Gastrocnemius medialis (tissue), 4 donors: Measurements from ENCODE around the gene HSBP1L1. TPM values are rescaled to one million over a fixed set of nuclear protein-coding genes. Genes with fewer than 3 reads are reported as not detected.

Experiments
- ATAC-seq, 2 donors: fragments of 150-250 bp; one replicate each; pipeline ENCODE4 v1.9.1; 2016
- DNase-seq, 2 donors: peaks; one replicate each; pipeline ENCODE4 v3.0.0-alpha.2; 2019
- H3K27ac ChIP-seq, 4 donors: fragments of 200-600 bp; sonication (generic); 1 replicate in 1 of 4; 2 replicates in 3 of 4; pipeline ENCODE4 v1.5.1; 2016 to 2018; ENCODE audit warnings: mild to moderate bottlenecking in 2 of 4, moderate library complexity in 1 of 4
- H3K27me3 ChIP-seq, 3 donors: fragments of 200-600 bp; sonication (generic) in 2 of 3; 1 replicate in 1 of 3; 2 replicates in 2 of 3; pipeline versions ENCODE4 v1.5.1 to v1.6.0; 2016 to 2019; ENCODE audit warnings: mild to moderate bottlenecking in 1 of 3, moderate library complexity in 1 of 3
- H3K36me3 ChIP-seq, 2 donors: fragments of 200-600 bp; sonication (generic) in 1 of 2; one replicate each; pipeline ENCODE4 v1.5.1; 2017 to 2018
- H3K4me1 ChIP-seq, 2 donors: fragments of 200-600 bp; sonication (generic) in 1 of 2; one replicate each; pipeline ENCODE4 v1.5.1; 2016 to 2017; ENCODE audit warnings: mild to moderate bottlenecking in 2 of 2
- H3K4me3 ChIP-seq, 4 donors: fragments of 200-600 bp; sonication (generic) in 3 of 4; 1 replicate in 1 of 4; 2 replicates in 3 of 4; pipeline ENCODE4 v1.5.1; 2016 to 2019; ENCODE audit warnings: mild to moderate bottlenecking in 2 of 4
- H3K9me3 ChIP-seq, 3 donors: fragments of 200-600 bp; sonication (generic) in 2 of 3; 1 replicate in 1 of 3; 2 replicates in 2 of 3; pipeline ENCODE4 v1.5.1; 2016 to 2019
- POLR2A ChIP-seq, 2 donors: fragments of 450-650 bp; IDR thresholded peaks; one replicate each; pipeline ENCODE4 v1.6.1; 2017; ENCODE audit warnings: antibody characterized with exemption in 2 of 2, mild to moderate bottlenecking in 2 of 2, moderate library complexity in 2 of 2
- in situ Hi-C, 4 donors: fragments of 200-750 bp; cut with MboI; loops; one replicate each; pipeline versions ENCODE4 v1.15.0 to v1.8.0; 2017; ENCODE audit warnings: low sequenced_read_pairs in 4 of 4
- intact Hi-C: fragments of 100-400 bp; cut with DNase I; formaldehyde crosslinking; loops from one replicate; pipeline ENCODE4 v1.15.1; 2023; ENCODE audit warnings: low total_unique reads
- total RNA-seq, 4 donors: library from RNA; depleted of rRNA; stranded (reverse); fragments of >200 nt; gene quantifications; one replicate each; pipeline versions ENCODE4 v1.1.0 to v1.2.3, GENCODE V29; 2016
- TF ChIP-seq, protein P1 (sequence below), 5 experiments: fragments of 450-650 bp in 3 of 5; fragments of 200-600 bp in 2 of 5; sonication (generic) in 2 of 5; IDR thresholded peaks in 4 of 5; conservative IDR thresholded peaks in 1 of 5; 1 replicate in 4 of 5; 2 replicates in 1 of 5; pipeline ENCODE4 v1.5.1; 2016 to 2019; ENCODE audit warnings: antibody characterized with exemption in 5 of 5, mild to moderate bottlenecking in 3 of 5, moderate library complexity in 3 of 5

Gene HSBP1L1
- total RNA-seq, 4 donors from 2014 or later, result 0.94 to 13.4 (median 6.9) TPM

DNA sequence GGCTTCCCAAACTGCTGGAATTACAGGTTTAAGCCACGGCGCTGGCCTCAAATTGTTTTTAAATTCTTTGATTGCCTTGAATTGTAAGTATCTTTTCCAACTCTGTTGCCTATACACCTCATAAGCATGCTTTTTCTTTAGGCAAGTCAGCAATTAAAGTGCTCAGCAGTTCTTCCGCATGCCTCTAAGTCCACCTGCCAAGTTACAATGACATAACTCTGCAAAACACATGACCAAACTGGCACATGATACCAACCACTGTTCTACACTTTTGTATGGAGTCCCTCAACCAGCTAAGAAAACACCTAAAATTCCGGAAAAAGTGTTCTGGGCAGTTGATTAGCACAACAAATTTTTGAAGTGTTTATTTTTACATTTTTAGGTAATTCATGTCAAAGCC is 18.8 kb downstream of the HSBP1L1 start:
- ATAC-seq, result no peak
- Histone ChIP-seq H3K9me3 (no peaks in the 10 kb centered on the region), H3K4me3 (no peak overlapping the region), H3K36me3 (no peaks in the 10 kb centered on the region), H3K27ac (no peak overlapping the region), H3K4me1 (peaks cover 18 to 28% of the 10 kb centered on the region in 2 donors), H3K27me3 (no peaks in the 10 kb centered on the region)
- intact Hi-C loops, result no loop called here
- TF ChIP-seq, protein P1, sequence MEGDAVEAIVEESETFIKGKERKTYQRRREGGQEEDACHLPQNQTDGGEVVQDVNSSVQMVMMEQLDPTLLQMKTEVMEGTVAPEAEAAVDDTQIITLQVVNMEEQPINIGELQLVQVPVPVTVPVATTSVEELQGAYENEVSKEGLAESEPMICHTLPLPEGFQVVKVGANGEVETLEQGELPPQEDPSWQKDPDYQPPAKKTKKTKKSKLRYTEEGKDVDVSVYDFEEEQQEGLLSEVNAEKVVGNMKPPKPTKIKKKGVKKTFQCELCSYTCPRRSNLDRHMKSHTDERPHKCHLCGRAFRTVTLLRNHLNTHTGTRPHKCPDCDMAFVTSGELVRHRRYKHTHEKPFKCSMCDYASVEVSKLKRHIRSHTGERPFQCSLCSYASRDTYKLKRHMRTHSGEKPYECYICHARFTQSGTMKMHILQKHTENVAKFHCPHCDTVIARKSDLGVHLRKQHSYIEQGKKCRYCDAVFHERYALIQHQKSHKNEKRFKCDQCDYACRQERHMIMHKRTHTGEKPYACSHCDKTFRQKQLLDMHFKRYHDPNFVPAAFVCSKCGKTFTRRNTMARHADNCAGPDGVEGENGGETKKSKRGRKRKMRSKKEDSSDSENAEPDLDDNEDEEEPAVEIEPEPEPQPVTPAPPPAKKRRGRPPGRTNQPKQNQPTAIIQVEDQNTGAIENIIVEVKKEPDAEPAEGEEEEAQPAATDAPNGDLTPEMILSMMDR (IDR thresholded peaks at IDR 0.05 in 4 of 5, conservative IDR thresholded peaks at IDR 0.05 in 1 of 5), result no peak
- TF ChIP-seq POLR2A (IDR thresholded peaks at IDR 0.05), result no peak
- in situ Hi-C loops, result loop anchor here in 1 of 4 donors (10.0 kb wide), 1 partner anchor 52 kb away; the partner anchor contains the start of gene RBFA
- DNase-seq, result no peak

DNA sequence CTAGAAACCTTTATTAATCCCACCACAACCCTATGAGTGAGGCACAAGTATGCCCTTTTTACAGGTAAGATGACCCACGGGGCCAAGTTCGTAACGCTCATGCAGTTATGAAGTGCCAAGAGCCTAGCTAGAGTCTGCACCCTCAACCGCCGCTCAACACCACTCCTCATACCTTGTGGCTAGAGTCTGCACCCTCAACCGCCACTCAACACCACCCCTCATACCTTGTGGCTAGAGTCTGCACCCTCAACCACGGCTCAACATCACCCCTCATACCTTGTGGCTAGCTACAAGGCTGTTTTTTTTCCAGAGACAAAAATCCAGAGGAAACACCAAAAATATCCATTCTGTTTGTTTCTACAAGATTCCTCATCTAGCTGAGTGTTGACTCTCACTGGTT is 19.4 kb downstream of the HSBP1L1 start:
- intact Hi-C loops, result no loop called here
- ATAC-seq (no peak), DNase-seq (no peak)
- Histone ChIP-seq H3K27ac (no peak overlapping the region), H3K4me1 (peaks cover 15 to 28% of the 10 kb centered on the region in 2 donors), H3K27me3 (no peaks in the 10 kb centered on the region), H3K9me3 (no peaks in the 10 kb centered on the region), H3K36me3 (no peaks in the 10 kb centered on the region), H3K4me3 (no peak overlapping the region)
- no peak for TF ChIP-seq POLR2A (IDR thresholded peaks at IDR 0.05)
- TF ChIP-seq, protein P1 (IDR thresholded peaks at IDR 0.05 in 4 of 5, conservative IDR thresholded peaks at IDR 0.05 in 1 of 5), result no peak
- in situ Hi-C loops, result loop anchor here in 1 of 4 donors (10.0 kb wide), 1 partner anchor 51 kb away; the partner anchor contains the start of gene RBFA

DNA sequence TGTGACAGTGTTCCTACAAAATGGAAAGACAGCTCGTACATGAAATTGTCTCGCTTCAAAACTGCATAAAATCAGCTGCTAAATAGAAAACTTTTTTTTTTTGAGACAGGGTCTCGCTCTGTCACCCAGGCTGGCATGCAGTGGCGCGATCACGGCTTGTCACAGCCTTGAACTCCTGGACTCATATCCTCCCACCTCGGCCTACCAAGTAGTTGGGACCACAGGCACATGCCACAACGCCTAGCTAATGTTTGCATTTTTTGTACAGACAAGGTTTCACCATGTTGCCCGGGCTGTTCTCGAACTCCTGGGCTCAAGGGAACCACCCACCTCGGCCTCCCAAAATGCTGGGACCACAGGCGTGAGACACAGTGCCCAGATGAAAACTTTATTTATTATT is 20.7 kb downstream of the HSBP1L1 start:
- no peak for ATAC-seq
- TF ChIP-seq POLR2A (IDR thresholded peaks at IDR 0.05), result no peak
- TF ChIP-seq, protein P1 (IDR thresholded peaks at IDR 0.05 in 4 of 5, conservative IDR thresholded peaks at IDR 0.05 in 1 of 5), result no peak
- Histone ChIP-seq H3K9me3 (no peaks in the 10 kb centered on the region), H3K4me1 (peaks cover 15 to 35% of the 10 kb centered on the region in 2 donors), H3K27ac (no peak overlapping the region), H3K27me3 (no peaks in the 10 kb centered on the region), H3K36me3 (no peaks in the 10 kb centered on the region), H3K4me3 (no peak overlapping the region)
- DNase-seq, result no peak
- intact Hi-C loops (loop anchor here (5.0 kb wide), 1 partner anchor 308 kb away; the partner anchor contains the start of gene CTDP1), in situ Hi-C loops (loop anchor here in 1 of 4 donors (10.0 kb wide), 1 partner anchor 50 kb away; the partner anchor contains the start of gene RBFA)

DNA sequence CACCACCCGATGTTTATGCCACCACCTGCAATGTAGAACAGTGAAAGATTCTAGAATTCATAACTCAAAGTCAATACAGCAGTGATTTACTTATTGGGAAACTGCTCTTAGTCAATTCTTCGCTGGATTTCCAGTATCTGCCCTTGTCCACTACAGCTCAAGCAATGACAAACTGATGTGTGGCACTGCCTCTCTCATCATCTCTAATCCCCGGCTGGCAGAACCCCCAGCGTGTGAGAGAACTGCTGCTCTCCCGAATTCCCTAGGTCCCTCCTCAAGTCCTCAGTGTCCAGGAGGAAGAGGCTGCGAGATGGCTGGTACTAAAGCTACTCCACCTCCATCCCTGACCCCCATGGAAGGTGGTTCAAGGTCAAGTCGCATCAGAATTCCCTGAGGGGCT is 22.3 kb downstream of the HSBP1L1 start:
- Histone ChIP-seq H3K36me3 (no peaks in the 10 kb centered on the region), H3K4me1 (peaks cover 15 to 32% of the 10 kb centered on the region in 2 donors), H3K27ac (peak overlapping the region in 2 of 4 donors; percentile 6 to 35), H3K9me3 (no peaks in the 10 kb centered on the region), H3K27me3 (no peaks in the 10 kb centered on the region), H3K4me3 (peak overlapping the region in 1 of 4 donors; percentile 99)
- ATAC-seq (no peak), DNase-seq (no peak)
- no peak for TF ChIP-seq POLR2A (IDR thresholded peaks at IDR 0.05)
- TF ChIP-seq, protein P1 (IDR thresholded peaks at IDR 0.05 in 4 of 5, conservative IDR thresholded peaks at IDR 0.05 in 1 of 5), result no peak
- intact Hi-C loops (loop anchor here (5.0 kb wide), 1 partner anchor 309 kb away; the partner anchor contains the start of gene CTDP1), in situ Hi-C loops (loop anchor here in 1 of 4 donors (10.0 kb wide), 1 partner anchor 48 kb away; the partner anchor contains the start of gene RBFA)
